Measurements from ENCODE around the gene EIF4E. TPM values are rescaled to one million over a fixed set of nuclear protein-coding genes. Genes with fewer than 3 reads are reported as not detected.

EIF4E gene
- total RNA-seq, 1 experiment from 2014 or later, result 179 TPM

DNA sequence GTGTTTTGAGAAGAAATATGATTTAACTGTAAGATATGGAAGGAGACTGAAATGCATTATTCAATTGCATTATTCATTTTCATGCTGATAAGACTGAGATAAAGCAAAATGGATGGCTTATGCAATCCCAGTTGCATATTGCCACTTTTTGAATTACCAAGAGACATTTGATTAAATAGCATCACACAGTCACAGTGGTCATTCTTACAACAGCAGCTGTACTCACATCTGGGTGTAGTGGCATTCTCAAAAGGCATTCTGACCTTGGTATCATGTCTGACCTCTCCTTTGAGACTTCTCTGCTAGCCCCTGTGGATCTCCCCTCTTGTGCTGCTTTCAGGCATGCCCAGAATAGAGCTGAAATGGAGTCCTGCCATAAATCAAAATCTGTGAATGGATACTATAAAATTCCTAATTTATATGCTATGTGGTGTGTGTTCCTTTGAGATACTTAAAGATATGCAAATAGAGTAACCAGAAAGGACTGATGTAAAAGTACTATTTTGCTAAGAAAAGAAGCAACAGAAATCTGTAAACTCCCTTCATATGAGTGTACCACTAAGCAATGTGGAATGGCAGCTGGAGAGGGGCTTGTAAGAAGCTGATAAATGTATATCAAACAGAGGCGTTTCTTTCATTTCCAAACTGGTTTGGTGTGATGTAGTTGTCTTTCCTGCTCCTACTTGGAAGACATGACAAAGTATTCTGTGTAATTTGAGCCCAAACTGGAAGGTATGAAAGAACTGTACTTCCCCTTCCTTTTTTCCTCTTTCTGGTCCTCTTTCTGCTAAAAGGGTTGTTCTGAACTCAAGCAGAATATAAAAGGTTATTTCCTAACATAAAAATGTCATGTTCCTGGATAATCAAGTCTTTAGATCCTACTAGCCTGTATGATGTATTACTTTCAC is 41.2 kb upstream of the EIF4E start:
- no peaks in the 10 kb centered on the region for H3K9me3 ChIP-seq (ENCODE audit: low read depth, low read length, poor library complexity, severe bottlenecking)
- H3K4me3 ChIP-seq (ENCODE audit: low read depth, low read length, poor library complexity, severe bottlenecking), result no peak overlapping the region
- intact Hi-C loops (cut with micrococcal nuclease; ENCODE audit: unreplicated experiment), result no loop called here
- no TSS peak for BruUV-seq (replicated peaks)
- CTCF ChIA-PET, result no interaction called here
- TF ChIP-seq, protein P1, sequence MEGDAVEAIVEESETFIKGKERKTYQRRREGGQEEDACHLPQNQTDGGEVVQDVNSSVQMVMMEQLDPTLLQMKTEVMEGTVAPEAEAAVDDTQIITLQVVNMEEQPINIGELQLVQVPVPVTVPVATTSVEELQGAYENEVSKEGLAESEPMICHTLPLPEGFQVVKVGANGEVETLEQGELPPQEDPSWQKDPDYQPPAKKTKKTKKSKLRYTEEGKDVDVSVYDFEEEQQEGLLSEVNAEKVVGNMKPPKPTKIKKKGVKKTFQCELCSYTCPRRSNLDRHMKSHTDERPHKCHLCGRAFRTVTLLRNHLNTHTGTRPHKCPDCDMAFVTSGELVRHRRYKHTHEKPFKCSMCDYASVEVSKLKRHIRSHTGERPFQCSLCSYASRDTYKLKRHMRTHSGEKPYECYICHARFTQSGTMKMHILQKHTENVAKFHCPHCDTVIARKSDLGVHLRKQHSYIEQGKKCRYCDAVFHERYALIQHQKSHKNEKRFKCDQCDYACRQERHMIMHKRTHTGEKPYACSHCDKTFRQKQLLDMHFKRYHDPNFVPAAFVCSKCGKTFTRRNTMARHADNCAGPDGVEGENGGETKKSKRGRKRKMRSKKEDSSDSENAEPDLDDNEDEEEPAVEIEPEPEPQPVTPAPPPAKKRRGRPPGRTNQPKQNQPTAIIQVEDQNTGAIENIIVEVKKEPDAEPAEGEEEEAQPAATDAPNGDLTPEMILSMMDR (conservative IDR thresholded peaks at IDR 0.05; ENCODE audit: low read depth, low read length), result no peak
- no peak for DNase-seq (ENCODE audit: low spot score)
- H3K27ac ChIP-seq (ENCODE audit: low read depth, low read length, poor library complexity, severe bottlenecking), result peak overlapping the region; percentile 60
- H3K4me1 ChIP-seq (ENCODE audit: insufficient read depth, low read length, poor library complexity, severe bottlenecking), result peaks cover 15% of the 10 kb centered on the region
- H3K27me3 ChIP-seq (replicated peaks; ENCODE audit: insufficient read depth, low read depth, low read length, poor library complexity), result no peaks in the 10 kb centered on the region
- H3K36me3 ChIP-seq (ENCODE audit: insufficient read depth, low read length, poor library complexity, severe bottlenecking), result no peaks in the 10 kb centered on the region
- POLR2A ChIA-PET (ENCODE audit: low non-redundant PET), result no interaction called here

DNA sequence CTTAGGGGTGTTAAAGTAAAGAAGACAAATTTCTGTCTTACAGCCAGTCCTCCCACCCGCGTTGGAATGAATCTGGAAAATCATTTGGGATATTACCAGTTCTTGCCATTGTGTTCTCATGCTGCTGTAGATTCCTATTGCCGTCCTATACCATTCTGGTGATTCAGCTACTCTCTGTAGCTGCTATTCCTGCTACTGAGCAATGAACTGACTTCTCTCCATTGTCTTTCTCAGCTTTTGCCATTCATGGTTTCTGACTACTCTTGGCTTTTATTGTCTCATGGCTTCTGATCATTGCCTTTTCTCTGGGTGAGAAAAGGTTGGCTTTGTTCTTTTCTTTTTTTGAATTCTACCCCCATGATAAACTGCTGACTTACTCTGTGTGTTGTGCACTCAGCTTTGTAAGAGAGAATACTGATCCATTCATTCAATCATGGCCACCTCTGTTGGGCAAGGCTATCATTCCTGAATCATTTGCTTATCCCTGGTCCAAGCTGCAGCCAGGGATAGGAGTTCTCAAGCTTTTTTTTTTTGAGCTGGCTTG is 38.9 kb upstream of the EIF4E start:
- Histone ChIP-seq H3K4me1 (ENCODE audit: insufficient read depth, low read length, poor library complexity, severe bottlenecking) (peaks cover 26% of the 10 kb centered on the region), H3K36me3 (ENCODE audit: insufficient read depth, low read length, poor library complexity, severe bottlenecking) (no peaks in the 10 kb centered on the region), H3K4me3 (ENCODE audit: low read depth, low read length, poor library complexity, severe bottlenecking) (no peak overlapping the region), H3K27me3 (replicated peaks; ENCODE audit: insufficient read depth, low read depth, low read length, poor library complexity) (no peaks in the 10 kb centered on the region), H3K9me3 (ENCODE audit: low read depth, low read length, poor library complexity, severe bottlenecking) (no peaks in the 10 kb centered on the region), H3K27ac (ENCODE audit: low read depth, low read length, poor library complexity, severe bottlenecking) (no peak overlapping the region)
- intact Hi-C loops (cut with micrococcal nuclease; ENCODE audit: unreplicated experiment), result no loop called here
- no TSS peak for BruUV-seq (replicated peaks)
- no peak for DNase-seq (ENCODE audit: low spot score)
- TF ChIP-seq, protein P1 (conservative IDR thresholded peaks at IDR 0.05; ENCODE audit: low read depth, low read length), result no peak
- no peak for TF ChIP-seq EZH2 (IDR thresholded peaks at IDR 0.05; ENCODE audit: borderline replicate concordance, low read depth, low read length, poor library complexity, severe bottlenecking)
- ChIA-PET POLR2A (ENCODE audit: low non-redundant PET) (no interaction called here), CTCF (no interaction called here)

- intact Hi-C loops (cut with micrococcal nuclease; ENCODE audit: unreplicated experiment), result no loop called here
- H3K9me3 ChIP-seq (ENCODE audit: low read depth, low read length, poor library complexity, severe bottlenecking), result no peaks in the 10 kb centered on the region
- no TSS peak for BruUV-seq (replicated peaks)
- POLR2A ChIA-PET (ENCODE audit: low non-redundant PET), result no interaction called here
- H3K4me1 ChIP-seq (ENCODE audit: insufficient read depth, low read length, poor library complexity, severe bottlenecking), result peaks cover 26% of the 10 kb centered on the region
- TF ChIP-seq, protein P1 (conservative IDR thresholded peaks at IDR 0.05; ENCODE audit: low read depth, low read length), result no peak
- no peak for TF ChIP-seq EZH2 (IDR thresholded peaks at IDR 0.05; ENCODE audit: borderline replicate concordance, low read depth, low read length, poor library complexity, severe bottlenecking)
- no peak overlapping the region for H3K27ac ChIP-seq (ENCODE audit: low read depth, low read length, poor library complexity, severe bottlenecking)
- CTCF ChIA-PET, result no interaction called here
- no peaks in the 10 kb centered on the region for H3K27me3 ChIP-seq (replicated peaks; ENCODE audit: insufficient read depth, low read depth, low read length, poor library complexity)
- H3K36me3 ChIP-seq (ENCODE audit: insufficient read depth, low read length, poor library complexity, severe bottlenecking), result no peaks in the 10 kb centered on the region
- no peak for DNase-seq (ENCODE audit: low spot score)
- H3K4me3 ChIP-seq (ENCODE audit: low read depth, low read length, poor library complexity, severe bottlenecking), result no peak overlapping the region
Observed at GRCh38 chr4:98966926-98967325, 38.0 kb upstream of the EIF4E start.
